IPS DF 19.7 (cell line): Measurements from ENCODE around the gene PHIP.
A peak's percentile ranks its signal among the peaks of the same experiment; 100 is the strongest.

Experiments used
- DNase-seq: peaks from one replicate; pipeline ENCODE4 v3.0.0-alpha.2; 2013; ENCODE audit warnings: low read depth, low spot score

The PHIP gene

GRCh38 chr6:79070206-79070825 lies 7.7 kb downstream of the PHIP start:
- DNase-seq, result no peak

GRCh38 chr6:79066828-79067227 lies 11.2 kb downstream of the PHIP start:
- DNase-seq, result no peak

- DNase-seq, result no peak
Measured at GRCh38 chr6:79066330-79066729, 11.7 kb downstream of the PHIP start.

- no peak for DNase-seq
Measured at GRCh38 chr6:79065232-79065631, 12.8 kb downstream of the PHIP start.

GRCh38 chr6:79064635-79065034 lies 13.4 kb downstream of the PHIP start:
- DNase-seq, result no peak

- DNase-seq, result no peak
Measured at GRCh38 chr6:79062708-79063107, 15.3 kb downstream of the PHIP start.

GRCh38 chr6:79057746-79058145 lies 20.3 kb downstream of the PHIP start:
- no peak for DNase-seq

GRCh38 chr6:79056226-79056625 lies 21.8 kb downstream of the PHIP start:
- no peak for DNase-seq

GRCh38 chr6:79048611-79049010 lies 29.4 kb downstream of the PHIP start:
- DNase-seq, result peak; percentile 3

- no peak for DNase-seq
Measured at GRCh38 chr6:79047072-79047471, 31.0 kb downstream of the PHIP start.

- DNase-seq, result no peak
Measured at GRCh38 chr6:79045966-79046365, 32.1 kb downstream of the PHIP start.

GRCh38 chr6:79042799-79043126 lies 35.3 kb downstream of the PHIP start:
- no peak for DNase-seq

GRCh38 chr6:79042088-79042798 lies 35.8 kb downstream of the PHIP start:
- DNase-seq, result no peak

GRCh38 chr6:79040083-79040482 lies 38.0 kb downstream of the PHIP start:
- no peak for DNase-seq

- no peak for DNase-seq
Measured at GRCh38 chr6:79038061-79038460, 40.0 kb downstream of the PHIP start.

GRCh38 chr6:79034865-79035264 lies 43.2 kb downstream of the PHIP start:
- no peak for DNase-seq

- DNase-seq, result no peak
Measured at GRCh38 chr6:79033279-79033678, 44.8 kb downstream of the PHIP start.

- no peak for DNase-seq
Measured at GRCh38 chr6:79031821-79032590, 46.0 kb downstream of the PHIP start.

- DNase-seq, result no peak
Measured at GRCh38 chr6:79030511-79030910, 47.5 kb downstream of the PHIP start.

GRCh38 chr6:79030023-79030422 lies 48.0 kb downstream of the PHIP start:
- no peak for DNase-seq

- DNase-seq, result no peak
Measured at GRCh38 chr6:79028641-79029314, 49.3 kb downstream of the PHIP start.

- no peak for DNase-seq
Measured at GRCh38 chr6:79011940-79012339, 66.1 kb downstream of the PHIP start.
